Activated naive CD4-positive, alpha-beta T cell treated with anti-CD3 and anti-CD28 coated beads, Interleukin-2, amount 50 U/mL, for 16 hours (primary cell): ENCODE results near the gene APPBP2.
A peak's percentile ranks its signal among the peaks of the same experiment; 100 is the strongest.
"Not testable (repeated sequence)": the region's sequence is repeated elsewhere in the genome, so short reads cannot be mapped to it uniquely, and the experiment has no call there.

Source experiments
- DNase-seq: peaks from one replicate; pipeline ENCODE4 v3.0.0-alpha.2; 2020

The APPBP2 gene, protein sequence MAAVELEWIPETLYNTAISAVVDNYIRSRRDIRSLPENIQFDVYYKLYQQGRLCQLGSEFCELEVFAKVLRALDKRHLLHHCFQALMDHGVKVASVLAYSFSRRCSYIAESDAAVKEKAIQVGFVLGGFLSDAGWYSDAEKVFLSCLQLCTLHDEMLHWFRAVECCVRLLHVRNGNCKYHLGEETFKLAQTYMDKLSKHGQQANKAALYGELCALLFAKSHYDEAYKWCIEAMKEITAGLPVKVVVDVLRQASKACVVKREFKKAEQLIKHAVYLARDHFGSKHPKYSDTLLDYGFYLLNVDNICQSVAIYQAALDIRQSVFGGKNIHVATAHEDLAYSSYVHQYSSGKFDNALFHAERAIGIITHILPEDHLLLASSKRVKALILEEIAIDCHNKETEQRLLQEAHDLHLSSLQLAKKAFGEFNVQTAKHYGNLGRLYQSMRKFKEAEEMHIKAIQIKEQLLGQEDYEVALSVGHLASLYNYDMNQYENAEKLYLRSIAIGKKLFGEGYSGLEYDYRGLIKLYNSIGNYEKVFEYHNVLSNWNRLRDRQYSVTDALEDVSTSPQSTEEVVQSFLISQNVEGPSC

GRCh38 chr17:60525685-60526514, at the start of gene APPBP2:
Gene APPBP2 (minus strand): TSS chr17:60526242. CDS start chr17:60525931, 311 bp downstream.
- peak; percentile 73 for DNase-seq

DNA sequence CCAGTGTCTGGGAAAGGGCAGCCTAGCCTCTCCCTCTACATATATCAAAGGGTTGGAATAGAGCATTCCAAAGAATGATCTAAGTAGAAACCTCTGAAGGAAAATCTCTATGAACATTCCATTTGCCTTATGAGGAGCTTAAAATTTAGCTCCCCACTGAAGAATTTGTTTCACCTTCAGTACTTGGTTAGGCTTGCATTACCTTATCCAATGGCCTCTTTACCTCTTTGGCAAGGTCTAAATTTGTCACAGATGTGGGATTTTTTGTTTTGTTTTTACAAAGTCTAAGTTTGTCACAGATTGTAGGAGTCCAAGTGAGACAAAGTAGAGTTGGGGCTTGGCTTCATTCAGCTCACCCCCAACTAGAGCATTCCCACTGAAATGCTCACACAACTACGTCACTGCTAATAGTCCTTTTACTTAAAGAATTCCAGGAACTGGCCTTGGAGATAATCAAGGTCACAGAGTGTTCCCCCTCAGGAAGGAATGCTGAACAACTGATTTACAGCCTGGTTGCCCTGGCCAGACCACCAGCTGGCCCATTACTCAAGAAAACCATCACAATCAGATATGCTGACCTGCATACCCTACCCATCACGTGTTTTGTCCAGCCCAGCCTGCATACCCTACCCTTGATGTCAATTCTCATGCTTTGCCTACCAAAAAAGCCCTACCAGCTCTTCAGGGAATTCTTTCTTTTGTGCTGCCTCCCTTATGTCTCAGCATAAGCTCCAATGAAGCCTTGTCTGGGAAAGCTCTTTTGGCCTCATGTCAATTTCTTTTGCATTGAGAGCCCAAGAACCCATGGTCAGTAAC, 47.4 kb upstream of the APPBP2 start:
- no peak for DNase-seq

DNA sequence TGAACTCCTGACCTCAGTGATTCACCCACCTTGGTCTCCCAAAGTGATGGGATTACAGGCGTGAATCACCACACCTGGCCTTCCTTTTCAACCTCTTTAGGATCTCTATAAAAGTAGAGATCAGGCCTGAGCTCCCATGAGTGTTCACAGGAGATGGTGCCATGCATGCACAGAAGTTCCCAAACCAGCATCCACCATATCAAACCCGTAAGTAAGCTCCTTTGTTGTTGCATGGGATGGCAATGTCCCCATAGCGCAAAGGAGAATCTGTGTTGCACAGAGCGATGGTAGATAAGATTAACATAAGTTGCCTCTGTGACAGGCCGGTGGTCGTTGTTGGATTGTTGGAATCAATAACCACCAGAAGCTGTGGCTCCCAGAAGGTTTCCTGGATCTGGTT, 39.2 kb upstream of the APPBP2 start:
- DNase-seq: no peak

DNA sequence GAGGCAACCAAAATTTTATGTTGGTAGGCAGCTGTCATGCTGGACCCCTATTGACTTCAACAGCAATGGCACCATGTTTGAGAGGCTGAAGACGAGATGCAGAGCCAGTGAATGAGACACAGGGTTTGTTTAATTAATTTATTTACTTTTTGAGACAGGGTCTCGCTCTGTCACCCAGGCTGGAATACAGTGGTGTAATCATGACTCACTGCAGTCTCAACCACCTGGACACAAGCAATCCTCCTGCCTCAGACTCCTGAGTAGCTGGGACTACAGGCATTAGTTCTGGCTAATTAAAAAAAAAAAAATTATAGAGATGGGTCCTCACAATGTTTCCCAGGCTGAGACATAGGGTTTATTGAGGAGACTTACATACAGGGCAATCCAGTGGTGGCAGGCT, 37.7 kb upstream of the APPBP2 start:
- no peak for DNase-seq

GRCh38 chr17:60562421-60562820, 36.4 kb upstream of the APPBP2 start:
- no peak for DNase-seq

DNA sequence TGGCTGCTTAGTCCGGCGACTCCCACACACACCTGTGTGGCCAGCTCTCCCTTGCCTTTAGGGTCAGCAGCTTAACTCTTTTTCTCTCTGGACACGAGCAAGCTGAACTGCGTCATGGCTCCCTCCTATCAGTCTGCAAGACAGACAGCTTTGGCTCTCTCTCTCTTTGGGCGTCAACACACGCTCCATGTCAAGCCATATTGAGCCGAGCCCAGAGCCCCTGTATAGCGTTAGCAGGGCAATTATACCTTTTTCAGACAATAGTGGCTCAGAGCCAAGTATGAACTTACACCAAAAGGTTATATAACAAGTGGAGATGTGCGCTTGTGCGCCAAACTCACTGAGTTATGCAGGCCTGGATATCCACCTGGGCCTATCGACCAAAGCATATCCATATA, 34.8 kb upstream of the APPBP2 start:
- no peak for DNase-seq

DNA sequence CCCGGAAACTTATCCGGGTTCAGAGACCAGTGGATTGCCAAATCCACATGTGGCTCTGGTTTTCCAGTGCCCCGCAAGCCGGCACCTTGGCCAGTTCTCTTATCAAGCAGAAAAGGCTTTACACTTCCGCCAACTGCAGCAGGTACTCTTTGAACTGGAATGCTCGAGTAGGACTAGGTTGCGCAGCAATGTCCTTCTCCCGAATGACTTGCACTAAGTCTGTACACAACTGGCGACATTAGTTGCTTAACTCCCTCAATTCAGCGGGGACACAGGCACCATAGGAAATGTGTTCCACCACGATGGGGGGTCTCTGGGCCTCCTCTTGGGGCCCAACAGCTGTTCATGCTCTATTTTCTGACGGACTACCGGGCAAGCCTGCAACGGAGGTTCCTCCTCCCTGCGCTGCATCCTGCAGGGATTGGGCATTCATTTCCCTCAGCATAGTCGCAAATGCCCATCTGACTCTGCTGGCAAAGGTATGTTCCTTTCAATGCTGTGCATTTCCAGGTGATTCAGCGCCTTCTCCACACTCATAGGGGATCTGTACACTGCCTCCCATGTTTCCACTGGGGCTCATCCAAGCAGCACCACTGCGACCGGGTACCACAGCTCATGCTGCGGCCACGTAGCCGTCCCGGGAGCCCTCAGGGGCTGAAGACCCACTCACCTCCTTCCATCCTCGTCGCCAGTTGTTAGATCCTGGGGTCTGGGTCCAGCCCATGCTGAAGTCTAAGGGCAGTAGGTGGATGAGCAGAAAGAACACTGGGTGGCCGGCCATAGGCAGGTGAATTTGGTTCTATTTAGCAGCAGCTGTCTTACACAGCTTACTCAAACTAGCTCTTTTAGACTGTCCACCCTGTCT, 34.2 kb upstream of the APPBP2 start:
- DNase-seq: no peak

DNA sequence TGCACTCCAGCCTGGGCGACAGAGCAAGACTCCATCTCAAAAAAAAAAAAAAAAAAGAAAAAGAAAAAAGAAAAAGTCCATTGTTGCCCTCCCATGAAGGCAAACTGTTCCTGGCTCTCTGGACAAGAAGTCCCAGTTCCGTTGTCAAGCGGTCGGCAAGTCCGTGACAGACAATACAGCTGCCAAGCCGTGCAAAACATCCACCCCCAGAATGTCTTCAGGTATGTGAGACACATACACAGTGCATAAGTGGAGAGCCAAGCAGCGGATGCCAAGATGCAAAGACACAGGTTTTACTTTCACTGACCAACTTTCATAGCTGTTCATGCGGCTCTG, 33.6 kb upstream of the APPBP2 start:
- DNase-seq: no peak

DNA sequence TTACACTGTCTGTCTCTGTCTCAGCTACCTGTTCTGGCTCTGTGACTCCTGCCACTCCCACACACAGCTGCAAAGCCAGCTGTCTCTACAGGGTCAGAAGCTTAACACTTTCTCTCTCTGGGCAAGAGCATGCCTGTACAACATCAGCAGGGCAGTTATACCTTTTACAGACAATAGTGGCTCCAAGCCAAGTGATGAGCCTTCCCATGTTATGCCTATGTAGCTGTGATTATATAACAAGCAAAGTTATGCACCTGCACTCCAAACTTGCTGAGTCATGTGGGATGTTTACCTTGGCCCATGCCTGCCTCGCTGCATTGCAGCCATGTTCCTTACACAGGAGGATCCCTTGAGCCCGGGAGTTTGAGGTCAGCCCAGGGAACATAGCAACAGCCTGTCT, 31.8 kb upstream of the APPBP2 start:
- no peak for DNase-seq

DNA sequence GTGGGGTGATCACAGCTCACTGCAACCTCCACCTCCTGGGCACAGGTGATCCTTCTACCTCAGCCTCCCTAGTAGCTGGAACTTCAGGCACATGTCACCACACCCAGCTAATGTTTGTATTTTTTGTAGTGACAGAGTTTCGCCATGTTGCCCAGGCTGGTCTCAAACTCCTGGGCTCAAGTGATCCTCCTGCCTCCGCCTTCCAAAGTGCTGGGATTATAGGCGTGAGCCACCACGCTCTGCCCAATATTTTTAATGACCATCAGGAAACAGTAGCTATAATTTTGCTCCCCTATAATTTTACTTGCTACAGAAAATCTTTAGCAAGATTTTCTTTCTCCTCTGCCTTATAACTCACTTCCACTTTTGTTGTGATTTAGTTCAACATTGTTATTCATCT, 29.7 kb upstream of the APPBP2 start:
- no peak for DNase-seq

- no peak for DNase-seq
These were observed 28.3 kb upstream of the APPBP2 start for GRCh38 chr17:60554377-60554788.

DNA sequence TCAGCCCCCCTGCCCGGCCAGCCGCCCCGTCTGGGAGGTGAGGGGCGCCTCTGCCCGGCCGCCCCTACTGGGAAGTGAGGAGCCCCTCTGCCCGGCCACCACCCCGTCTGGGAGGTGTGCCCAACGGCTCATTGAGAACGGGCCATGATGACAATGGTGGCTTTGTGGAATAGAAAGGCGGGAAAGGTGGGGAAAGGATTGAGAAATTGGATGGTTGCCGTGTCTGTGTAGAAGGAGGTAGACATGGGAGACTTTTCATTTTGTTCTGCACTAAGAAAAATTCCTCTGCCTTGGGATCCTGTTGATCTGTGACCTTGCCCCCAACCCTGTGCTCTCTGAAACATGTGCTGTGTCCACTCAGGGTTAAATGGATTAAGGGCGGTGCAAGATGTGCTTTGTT, 26.2 kb upstream of the APPBP2 start:
- DNase-seq: not testable (repeated sequence)

GRCh38 chr17:60548990-60549389, 22.9 kb upstream of the APPBP2 start:
- DNase-seq: no peak

DNA sequence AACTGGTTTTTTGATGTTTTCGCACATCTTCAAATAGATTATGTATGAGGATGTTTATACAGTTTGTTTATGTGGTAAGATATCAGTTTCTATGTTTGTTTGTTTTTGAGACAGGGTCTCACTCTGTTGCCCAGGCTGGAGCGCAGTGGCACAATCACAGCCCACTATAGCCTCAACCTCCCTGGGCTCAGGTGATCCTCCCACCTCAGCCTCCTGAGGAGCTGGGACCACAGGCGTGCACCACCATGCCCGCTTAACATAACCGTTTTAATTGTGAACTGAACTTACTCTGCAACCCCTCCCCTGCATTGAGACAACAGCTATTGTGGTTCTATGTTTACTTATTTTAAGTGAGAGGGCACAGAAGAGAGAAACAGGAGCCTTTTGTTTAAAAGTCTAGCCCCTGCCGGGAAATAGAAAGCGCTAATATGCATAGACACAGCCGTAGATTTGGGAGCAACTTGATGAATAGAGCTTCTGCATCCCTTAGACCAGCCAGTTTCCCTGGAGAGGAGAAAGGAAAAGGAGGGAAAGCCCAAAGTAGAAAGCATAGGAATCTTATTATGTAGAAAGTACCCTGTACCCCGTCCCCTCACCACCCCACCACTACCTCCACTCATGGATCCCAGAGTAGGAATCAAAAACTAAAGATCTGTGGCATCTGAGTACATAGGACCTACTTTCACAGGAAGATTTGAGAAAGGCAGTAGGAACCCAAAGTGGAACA, 19.6 kb upstream of the APPBP2 start:
- no peak for DNase-seq

- DNase-seq: no peak
These were observed 16.0 kb upstream of the APPBP2 start for GRCh38 chr17:60542071-60542470.

DNA sequence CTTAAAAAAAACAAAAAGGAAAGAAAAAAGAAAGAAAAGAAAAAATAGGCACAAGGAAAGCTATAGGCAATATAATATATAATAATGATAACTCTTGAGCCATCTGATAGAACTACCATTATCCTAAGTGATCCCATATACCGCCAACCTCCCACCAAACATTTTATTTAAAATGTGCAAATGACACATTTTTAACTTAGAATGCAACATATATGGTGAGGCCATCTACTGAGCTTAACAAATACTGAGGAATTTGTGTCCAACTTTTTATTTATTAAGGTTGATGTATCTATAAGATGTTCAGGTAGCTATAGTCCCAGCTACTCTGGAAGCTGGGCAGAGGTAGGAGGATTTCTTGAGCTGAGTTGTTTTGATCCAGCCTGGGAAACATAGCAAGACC, 14.4 kb upstream of the APPBP2 start:
- no peak for DNase-seq

- DNase-seq: no peak
These were observed 13.8 kb upstream of the APPBP2 start for GRCh38 chr17:60539807-60540206.

GRCh38 chr17:60538726-60539125, 12.7 kb upstream of the APPBP2 start:
- DNase-seq: no peak

GRCh38 chr17:60535382-60536279, 9.6 kb upstream of the APPBP2 start:
- no peak for DNase-seq

DNA sequence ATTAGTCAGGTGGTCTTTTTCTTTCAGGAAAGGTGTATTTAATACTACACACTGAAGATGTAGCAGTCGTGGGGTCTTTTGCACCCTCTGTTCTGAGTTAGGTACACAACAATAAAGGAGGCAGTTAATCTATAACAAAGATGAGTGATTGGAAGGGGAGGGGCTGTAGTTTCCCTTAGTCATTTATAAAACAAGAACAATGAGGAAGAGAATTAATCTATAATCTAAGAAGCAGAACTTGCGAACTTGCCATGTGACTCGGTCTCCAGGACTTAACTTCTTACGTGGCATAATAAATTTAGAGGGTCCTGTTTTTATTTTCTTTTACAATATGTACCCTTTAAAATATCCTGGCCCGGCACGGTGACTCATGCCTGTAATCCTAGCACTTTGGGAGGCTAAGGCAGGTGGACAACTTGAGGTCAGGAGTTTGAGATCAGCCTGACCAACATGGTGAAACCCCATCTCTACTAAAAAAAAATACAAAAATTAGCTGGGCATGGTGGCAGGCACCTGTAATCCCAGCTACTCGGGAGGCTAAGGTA, 8.6 kb upstream of the APPBP2 start:
- DNase-seq: no peak
